ENCODE results near the gene MEN1.
A peak's percentile ranks its signal among the peaks of the same experiment; 100 is the strongest.

Gene MEN1

GRCh38 chr11:64784813-64785581 lies 25.4 kb downstream of the MEN1 start:
- no peak for DNase-seq (ENCODE audit: low spot score)

DNA sequence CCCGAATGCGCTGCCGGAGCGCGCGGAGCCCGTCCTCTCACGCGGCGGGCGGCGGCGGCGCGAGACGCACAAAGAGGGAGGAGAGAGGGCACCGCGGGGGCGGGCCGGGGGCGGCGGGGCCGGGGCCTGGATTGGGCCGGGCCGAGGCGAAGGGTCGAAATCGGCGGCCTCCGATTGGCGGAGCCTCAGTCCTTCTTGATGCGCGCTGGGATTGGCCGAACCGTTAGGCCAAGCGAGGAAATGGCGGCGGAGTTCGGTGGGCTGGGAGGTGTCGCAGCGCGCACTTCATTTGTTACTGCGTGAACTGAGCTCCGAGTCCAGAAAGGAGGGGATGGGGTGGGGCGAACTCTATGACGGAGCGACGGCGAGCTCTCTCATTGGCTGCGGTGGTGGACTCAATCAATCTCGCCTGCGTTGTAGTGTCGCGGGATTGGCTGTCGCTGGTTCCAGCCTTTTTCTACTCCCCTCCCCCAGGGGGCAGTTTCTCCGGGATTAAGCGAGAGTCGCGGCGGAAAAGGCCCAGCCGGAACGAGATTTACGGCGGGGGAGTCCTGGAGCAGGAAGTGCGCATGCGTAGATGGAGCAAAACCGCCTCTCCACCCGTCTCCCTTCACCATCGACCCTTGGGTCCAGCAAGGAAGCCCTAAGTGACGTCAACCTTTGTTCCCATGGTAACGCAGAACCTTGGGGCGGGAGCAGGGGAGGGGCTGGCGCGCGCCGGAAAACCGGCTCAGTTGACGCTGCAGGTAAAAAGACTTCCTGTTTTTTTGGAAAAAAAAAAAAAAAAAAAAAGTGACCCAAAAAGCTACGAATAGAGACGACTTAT lies 31.7 kb downstream of the MEN1 start, which contains the start of gene SF1:
SF1 (minus strand) TSS at position 70 of the 826 bp plus-strand sequence. CDS start 150 bp downstream, outside the sequence.
- peak; percentile 99 for DNase-seq (ENCODE audit: low spot score)

GRCh38 chr11:64778223-64778472 lies 32.2 kb downstream of the MEN1 start:
- DNase-seq (ENCODE audit: low spot score): no peak

- DNase-seq (ENCODE audit: low spot score): peak; percentile 99
Observed at GRCh38 chr11:64777449-64778222, 32.7 kb downstream of the MEN1 start.

GRCh38 chr11:64776875-64777274 lies 33.5 kb downstream of the MEN1 start:
- DNase-seq (ENCODE audit: low spot score): no peak

DNA sequence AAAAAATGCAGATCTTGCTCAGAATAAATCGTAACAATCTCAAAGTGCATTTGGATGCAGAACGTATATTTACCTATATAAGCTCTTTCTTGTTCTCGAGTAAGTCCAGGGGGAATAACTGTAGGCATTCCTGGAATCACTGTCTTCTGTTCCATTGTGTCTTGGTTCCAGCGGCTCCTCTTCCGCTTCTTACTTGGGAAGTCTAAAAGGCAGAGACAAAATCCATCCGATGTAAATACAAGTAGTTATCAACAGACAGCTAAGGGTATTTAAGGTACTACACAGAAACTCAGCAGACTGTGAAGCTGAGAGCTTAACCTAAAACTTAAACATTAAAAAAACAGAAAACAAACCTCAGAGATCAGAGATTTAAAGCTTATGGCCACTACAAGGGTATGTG lies 33.9 kb downstream of the MEN1 start:
- DNase-seq (ENCODE audit: low spot score): no peak

GRCh38 chr11:64774144-64774543 lies 36.2 kb downstream of the MEN1 start:
- no peak for DNase-seq (ENCODE audit: low spot score)

- no peak for DNase-seq (ENCODE audit: low spot score)
Observed at GRCh38 chr11:64772303-64773018, 37.9 kb downstream of the MEN1 start.

GRCh38 chr11:64771861-64772260 lies 38.5 kb downstream of the MEN1 start:
- no peak for DNase-seq (ENCODE audit: low spot score)

DNA sequence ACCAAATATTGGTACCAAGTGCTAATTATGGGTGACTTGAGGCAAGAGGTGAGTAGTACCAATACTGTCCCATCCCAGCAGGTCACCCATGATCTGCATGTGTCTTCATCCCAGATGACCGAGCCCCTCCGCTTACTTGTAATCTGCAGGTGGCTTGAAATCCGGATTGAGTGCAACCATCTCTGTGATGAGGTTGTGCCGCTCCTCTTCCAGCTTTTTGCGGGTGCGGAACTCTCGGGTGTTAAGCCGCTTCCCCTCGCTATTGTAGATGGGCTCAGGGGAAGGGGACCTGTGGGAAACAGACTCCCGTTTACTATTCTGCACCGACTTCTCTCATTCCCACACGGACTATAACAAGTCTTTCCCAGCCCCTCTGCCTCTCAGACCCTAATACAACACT lies 40.2 kb downstream of the MEN1 start:
- no peak for DNase-seq (ENCODE audit: low spot score)

DNA sequence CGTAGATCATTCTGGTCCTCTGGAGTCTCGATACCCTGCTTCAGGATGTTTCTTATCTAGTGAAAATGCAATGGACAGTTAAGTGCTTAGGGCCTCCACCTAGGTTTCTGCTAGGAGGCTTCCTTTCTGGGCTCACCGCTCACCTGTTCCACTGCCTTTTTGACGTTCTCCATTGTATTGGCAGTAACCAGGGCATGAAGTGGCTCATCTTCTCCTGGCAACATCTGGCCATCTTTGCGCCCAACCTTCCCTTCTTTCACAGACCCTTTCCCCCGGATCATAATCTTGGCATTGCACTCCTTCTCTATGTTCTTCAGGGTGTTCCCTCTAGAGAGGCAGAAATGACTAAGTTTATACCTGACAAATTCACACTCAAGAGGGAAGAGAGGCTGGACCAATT lies 41.1 kb downstream of the MEN1 start:
- no peak for DNase-seq (ENCODE audit: low spot score)

DNA sequence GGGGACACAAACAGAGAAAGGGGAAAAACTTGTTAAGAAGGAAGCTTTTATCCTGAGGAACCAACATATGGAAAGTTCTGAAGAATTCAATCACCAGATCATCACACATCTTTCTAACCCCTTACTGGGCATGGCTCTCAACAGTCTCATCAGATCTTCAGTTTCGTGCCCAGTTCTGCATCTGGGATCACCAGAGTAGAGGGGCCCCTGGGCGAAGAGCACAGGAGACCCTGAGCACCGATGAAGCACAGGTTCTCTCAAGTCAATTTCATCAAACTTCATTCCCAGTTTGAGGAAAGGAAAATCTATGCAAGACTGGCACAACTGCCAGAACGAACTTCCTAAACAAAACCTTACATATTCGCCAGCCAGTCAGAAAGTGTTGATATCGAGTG lies 42.1 kb downstream of the MEN1 start:
- DNase-seq (ENCODE audit: low spot score): no peak

GRCh38 chr11:64767344-64768299 lies 42.7 kb downstream of the MEN1 start:
- peak; percentile 48 for DNase-seq (ENCODE audit: low spot score)

DNA sequence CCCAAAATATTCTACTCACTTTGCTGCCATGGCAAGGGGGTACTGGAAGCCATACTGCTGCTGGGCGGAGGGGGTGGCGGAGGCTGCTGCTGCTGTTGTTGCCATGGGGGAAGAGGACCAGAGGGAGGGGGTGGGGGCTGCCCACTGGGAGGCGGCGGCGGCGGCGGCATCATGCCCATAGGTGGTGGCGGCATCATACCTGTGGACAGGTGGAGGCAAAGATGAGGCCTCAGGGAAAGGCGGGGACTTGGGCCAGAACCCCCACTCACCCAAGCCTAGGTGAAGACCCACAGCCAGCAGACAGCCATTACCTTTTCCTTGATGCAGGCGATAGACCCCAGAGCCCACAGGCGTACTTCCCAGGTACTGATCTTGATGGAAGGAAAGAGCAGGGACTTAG lies 43.5 kb downstream of the MEN1 start:
- DNase-seq (ENCODE audit: low spot score): no peak

GRCh38 chr11:64765851-64766665 lies 44.3 kb downstream of the MEN1 start:
- no peak for DNase-seq (ENCODE audit: low spot score)

- no peak for DNase-seq (ENCODE audit: low spot score)
Observed at GRCh38 chr11:64765291-64765850, 45.0 kb downstream of the MEN1 start.

DNA sequence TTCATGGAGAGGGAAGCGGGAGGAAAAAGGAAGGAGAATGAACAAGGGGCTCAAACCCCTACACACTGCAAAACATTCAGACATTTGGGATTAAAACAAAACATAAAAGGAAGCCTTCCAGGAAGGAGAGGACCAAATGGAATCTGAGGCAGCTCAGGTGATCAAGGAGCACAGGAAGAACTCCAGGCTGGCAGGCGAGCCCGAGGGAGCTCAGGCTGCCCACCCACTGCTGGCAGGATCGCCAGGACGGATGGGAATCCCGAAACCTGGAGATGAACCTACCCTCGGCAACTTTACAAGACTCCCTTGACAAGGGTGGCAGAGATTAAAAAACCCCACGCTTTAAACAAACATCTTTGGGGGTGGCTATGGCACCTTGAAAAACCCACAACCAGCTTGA lies 45.6 kb downstream of the MEN1 start:
- no peak for DNase-seq (ENCODE audit: low spot score)

GRCh38 chr11:64764040-64764611 lies 46.2 kb downstream of the MEN1 start:
- DNase-seq (ENCODE audit: low spot score): no peak

- DNase-seq (ENCODE audit: low spot score): no peak
Observed at GRCh38 chr11:64763526-64764039, 46.8 kb downstream of the MEN1 start.

Measured in AG08395 (cell line).